ENCODE results near the gene ELAVL3. TPM values are rescaled to one million over a fixed set of nuclear protein-coding genes. Genes with fewer than 3 reads are reported as not detected.

Gene ELAVL3
- total RNA-seq, 4 donors from 2014 or later = not detected

GRCh38 chr19:11448923-11449554 lies 31.8 kb downstream of the ELAVL3 start:
- Histone ChIP-seq H3K4me1 (peaks cover 0 to 12% (median 3%) of the 10 kb centered on the region in 3 donors), H3K4me3 (no peak overlapping the region), H3K36me3 (peaks cover 37 to 71% (median 40%) of the 10 kb centered on the region in 3 donors), H3K27me3 (peaks cover 0 to 9% (median 0%) of the 10 kb centered on the region in 4 donors), H3K9me3 (no peaks in the 10 kb centered on the region), H3K27ac (no peak overlapping the region)
- 89 to 98% methylated on average over 10 to 11 of the region's 31 CpGs for whole genome bisulfite sequencing, 2 donors
- no peak for TF ChIP-seq POLR2A (IDR thresholded peaks at IDR 0.05)
- TF ChIP-seq CTCF (IDR thresholded peaks at IDR 0.05) = no peak
- intact Hi-C loops (cut with DNase I) = loop anchor here (10.0 kb wide), 1 partner anchor 154 kb away; the partner anchor contains the start of gene TSPAN16
- DNase-seq = no peak

GRCh38 chr19:11448410-11448809 lies 32.4 kb downstream of the ELAVL3 start:
- peaks cover 0 to 16% (median 3%) of the 10 kb centered on the region in 3 donors for H3K4me1 ChIP-seq
- H3K36me3 ChIP-seq = peaks cover 37 to 77% (median 40%) of the 10 kb centered on the region in 3 donors
- peaks cover 0 to 7% (median 0%) of the 10 kb centered on the region in 4 donors for H3K27me3 ChIP-seq
- H3K4me3 ChIP-seq = no peak overlapping the region
- WGBS, 2 donors = 90% methylated on average over 9 of the region's 13 CpGs; no CpG with 5 or more reads in 1 of the 2 donors
- intact Hi-C loops (cut with DNase I) = loop anchor here (10.0 kb wide), 1 partner anchor 154 kb away; the partner anchor contains the start of gene TSPAN16
- DNase-seq = no peak
- no peaks in the 10 kb centered on the region for H3K9me3 ChIP-seq
- TF ChIP-seq POLR2A (IDR thresholded peaks at IDR 0.05) = no peak
- TF ChIP-seq CTCF (IDR thresholded peaks at IDR 0.05) = no peak
- no peak overlapping the region for H3K27ac ChIP-seq

- no peak overlapping the region for H3K27ac ChIP-seq
- no peak for DNase-seq
- no peak overlapping the region for H3K4me3 ChIP-seq
- intact Hi-C loops (cut with DNase I) = loop anchor here (10.0 kb wide), 1 partner anchor 153 kb away; the partner anchor contains the start of gene TSPAN16
- WGBS, 2 donors = 93% methylated on average over 16 of the region's 35 CpGs; no CpG with 5 or more reads in 1 of the 2 donors
- H3K4me1 ChIP-seq = peaks cover 0 to 19% (median 3%) of the 10 kb centered on the region in 3 donors
- no peaks in the 10 kb centered on the region for H3K9me3 ChIP-seq
- peaks cover 0 to 1% (median 0%) of the 10 kb centered on the region in 4 donors for H3K27me3 ChIP-seq
- TF ChIP-seq POLR2A (IDR thresholded peaks at IDR 0.05) (no peak), CTCF (IDR thresholded peaks at IDR 0.05) (no peak)
- H3K36me3 ChIP-seq = peaks cover 40 to 85% (median 43%) of the 10 kb centered on the region in 3 donors
These were observed 33.2 kb downstream of the ELAVL3 start for GRCh38 chr19:11447347-11448262.

GRCh38 chr19:11446652-11447301 lies 34.1 kb downstream of the ELAVL3 start:
- H3K27me3 ChIP-seq = no peaks in the 10 kb centered on the region
- no peak overlapping the region for H3K27ac ChIP-seq
- no peak for DNase-seq
- peaks cover 0 to 18% (median 2%) of the 10 kb centered on the region in 3 donors for H3K4me1 ChIP-seq
- H3K4me3 ChIP-seq = no peak overlapping the region
- H3K36me3 ChIP-seq = peaks cover 40 to 93% (median 49%) of the 10 kb centered on the region in 3 donors
- WGBS, 2 donors = 49 to 59% methylated on average over 5 to 10 of the region's 23 CpGs
- TF ChIP-seq CTCF (IDR thresholded peaks at IDR 0.05) = peak; percentile 33 to 79 (median 67)
- no peak for TF ChIP-seq POLR2A (IDR thresholded peaks at IDR 0.05)
- no peaks in the 10 kb centered on the region for H3K9me3 ChIP-seq
- intact Hi-C loops (cut with DNase I) = loop anchor here (10.0 kb wide), 1 partner anchor 152 kb away; the partner anchor contains the start of gene TSPAN16
